ENCODE results near the gene BABAM1.
"Not testable (repeated sequence)": the region's sequence is repeated elsewhere in the genome, so short reads cannot be mapped to it uniquely, and the experiment has no call there.

BABAM1 gene

GRCh38 chr19:17275441-17276175 lies 8.4 kb downstream of the BABAM1 start:
- DNase-seq, result no peak

- DNase-seq, result no peak
These were observed 12.2 kb downstream of the BABAM1 start for GRCh38 chr19:17279436-17279835.

- DNase-seq, result no peak
These were observed 14.4 kb downstream of the BABAM1 start, which contains the start of gene ANKLE1 for GRCh38 chr19:17281391-17282304. Gene ANKLE1, plus strand, starts transcription at chr19:17281901. Its CDS starts 20 bp downstream, at chr19:17281921.

- peak; percentile 70 for DNase-seq
These were observed 15.4 kb downstream of the BABAM1 start for GRCh38 chr19:17282488-17283125.

- DNase-seq, result no peak
These were observed 16.3 kb downstream of the BABAM1 start for GRCh38 chr19:17283504-17283996.

GRCh38 chr19:17285415-17286135 lies 18.3 kb downstream of the BABAM1 start:
- no peak for DNase-seq

- DNase-seq, result no peak
These were observed 19.0 kb downstream of the BABAM1 start for GRCh38 chr19:17286263-17286662.

- no peak for DNase-seq
These were observed 19.5 kb downstream of the BABAM1 start for GRCh38 chr19:17286752-17287151.

- DNase-seq, result no peak
These were observed 22.2 kb downstream of the BABAM1 start for GRCh38 chr19:17289489-17289888.

- DNase-seq, result peak; percentile 62
These were observed 25.2 kb downstream of the BABAM1 start for GRCh38 chr19:17292301-17293074.

- DNase-seq, result no peak
These were observed 26.4 kb downstream of the BABAM1 start for GRCh38 chr19:17293605-17294004.

GRCh38 chr19:17294051-17294891 lies 27.0 kb downstream of the BABAM1 start:
- DNase-seq, result no peak

GRCh38 chr19:17295551-17295950 lies 28.3 kb downstream of the BABAM1 start:
- DNase-seq, result not testable (repeated sequence)

- no peak for DNase-seq
These were observed 29.0 kb downstream of the BABAM1 start for GRCh38 chr19:17296273-17296672.

GRCh38 chr19:17296976-17297375 lies 29.7 kb downstream of the BABAM1 start:
- no peak for DNase-seq

- no peak for DNase-seq
These were observed 33.9 kb downstream of the BABAM1 start for GRCh38 chr19:17300992-17301619.

GRCh38 chr19:17302391-17303166 lies 35.3 kb downstream of the BABAM1 start:
- DNase-seq, result no peak

GRCh38 chr19:17303167-17303939 lies 36.1 kb downstream of the BABAM1 start, which contains the start of gene ABHD8:
Gene ABHD8, minus strand, starts transcription at chr19:17303425. Its CDS starts 1,809 bp downstream, at chr19:17301616.
- DNase-seq, result peak; percentile 87

GRCh38 chr19:17303940-17304267 lies 36.7 kb downstream of the BABAM1 start:
- DNase-seq, result no peak
